ENCODE results near the gene INPP5J.

The INPP5J gene

DNA sequence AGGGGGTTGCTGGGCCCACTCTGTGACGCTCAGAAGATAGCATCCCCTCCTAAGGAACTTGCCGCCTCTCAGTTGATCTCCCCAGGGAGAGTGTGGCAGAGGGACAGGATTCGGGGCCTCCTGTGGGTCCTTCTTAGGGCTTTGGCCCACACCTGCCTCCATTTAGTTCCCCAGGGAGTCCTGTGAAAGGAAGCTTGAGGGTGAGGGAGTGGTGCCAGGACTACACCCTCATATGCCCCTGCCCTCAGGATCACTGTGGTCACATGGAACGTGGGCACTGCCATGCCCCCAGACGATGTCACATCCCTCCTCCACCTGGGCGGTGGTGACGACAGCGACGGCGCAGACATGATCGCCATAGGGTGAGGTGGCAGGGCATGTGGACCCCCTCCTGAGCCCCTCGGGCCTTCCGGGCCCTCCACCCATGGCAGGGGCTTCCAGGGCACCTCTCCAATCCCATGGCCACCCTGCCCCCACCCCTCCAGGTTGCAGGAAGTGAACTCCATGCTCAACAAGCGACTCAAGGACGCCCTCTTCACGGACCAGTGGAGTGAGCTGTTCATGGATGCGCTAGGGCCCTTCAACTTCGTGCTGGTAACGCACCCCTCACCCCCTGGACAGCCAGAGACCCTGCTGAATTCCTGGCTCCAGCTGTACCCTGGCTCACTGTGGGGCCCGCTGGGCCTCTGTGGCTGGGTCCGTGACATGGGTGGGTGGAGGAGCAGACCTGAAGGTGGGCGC lies 3.5 kb downstream of the INPP5J start:
- ChIA-PET CTCF (no interaction called here), POLR2A (no interaction called here)
- TF ChIP-seq ARNT (IDR thresholded peaks at IDR 0.05) = no peak
- no peak for TF ChIP-seq LEF1 (IDR thresholded peaks at IDR 0.05; ENCODE audit: borderline replicate concordance)
- no peak for TF ChIP-seq L3MBTL2 (conservative IDR thresholded peaks at IDR 0.05)
- no peak for TF ChIP-seq FOXK2 (IDR thresholded peaks at IDR 0.05)
- no peak for TF ChIP-seq NFRKB (IDR thresholded peaks at IDR 0.05)
- TF ChIP-seq TARDBP (IDR thresholded peaks at IDR 0.05) = no peak
- TF ChIP-seq, protein P1, sequence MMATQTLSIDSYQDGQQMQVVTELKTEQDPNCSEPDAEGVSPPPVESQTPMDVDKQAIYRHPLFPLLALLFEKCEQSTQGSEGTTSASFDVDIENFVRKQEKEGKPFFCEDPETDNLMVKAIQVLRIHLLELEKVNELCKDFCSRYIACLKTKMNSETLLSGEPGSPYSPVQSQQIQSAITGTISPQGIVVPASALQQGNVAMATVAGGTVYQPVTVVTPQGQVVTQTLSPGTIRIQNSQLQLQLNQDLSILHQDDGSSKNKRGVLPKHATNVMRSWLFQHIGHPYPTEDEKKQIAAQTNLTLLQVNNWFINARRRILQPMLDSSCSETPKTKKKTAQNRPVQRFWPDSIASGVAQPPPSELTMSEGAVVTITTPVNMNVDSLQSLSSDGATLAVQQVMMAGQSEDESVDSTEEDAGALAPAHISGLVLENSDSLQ (IDR thresholded peaks at IDR 0.05) = no peak
- TF ChIP-seq FOXM1 (IDR thresholded peaks at IDR 0.05; ENCODE audit: borderline replicate concordance) = no peak
- TF ChIP-seq FOXA1 (IDR thresholded peaks at IDR 0.05) = no peak
- TF ChIP-seq ELF4 (IDR thresholded peaks at IDR 0.05) = no peak
- no peak for TF ChIP-seq SP1 (IDR thresholded peaks at IDR 0.05)
- no peak for TF ChIP-seq HDGF (IDR thresholded peaks at IDR 0.05; ENCODE audit: borderline replicate concordance)
- TF ChIP-seq CTBP1 (IDR thresholded peaks at IDR 0.05; ENCODE audit: borderline replicate concordance) = no peak
- no peak for TF ChIP-seq BHLHE40 (IDR thresholded peaks at IDR 0.05; ENCODE audit: borderline replicate concordance)
- no peak for DNase-seq (ENCODE audit: extremely low spot score)

DNA sequence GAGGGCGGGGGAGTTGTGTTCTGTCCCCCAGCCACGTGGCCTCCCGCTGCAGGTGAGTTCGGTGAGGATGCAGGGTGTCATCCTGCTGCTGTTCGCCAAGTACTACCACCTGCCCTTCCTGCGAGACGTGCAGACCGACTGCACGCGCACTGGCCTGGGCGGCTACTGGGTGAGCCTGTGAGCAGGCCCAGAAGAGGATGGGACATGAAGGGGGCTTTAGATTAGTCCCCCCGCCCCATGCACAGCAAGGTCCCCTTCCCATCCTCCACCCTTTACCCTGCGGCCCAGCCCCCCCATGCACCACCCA lies 4.1 kb downstream of the INPP5J start:
- POLR2A ChIA-PET = no interaction called here
- TF ChIP-seq HDGF (IDR thresholded peaks at IDR 0.05; ENCODE audit: borderline replicate concordance) (no peak), NFRKB (IDR thresholded peaks at IDR 0.05) (no peak), ZNF384 (IDR thresholded peaks at IDR 0.05) (no peak), LEF1 (IDR thresholded peaks at IDR 0.05; ENCODE audit: borderline replicate concordance) (no peak), SP1 (IDR thresholded peaks at IDR 0.05) (no peak), L3MBTL2 (conservative IDR thresholded peaks at IDR 0.05) (no peak), TARDBP (IDR thresholded peaks at IDR 0.05) (no peak), SUZ12 (IDR thresholded peaks at IDR 0.05) (no peak), FOXM1 (IDR thresholded peaks at IDR 0.05; ENCODE audit: borderline replicate concordance) (no peak), CTBP1 (IDR thresholded peaks at IDR 0.05; ENCODE audit: borderline replicate concordance) (no peak), ARNT (IDR thresholded peaks at IDR 0.05) (no peak), ELF4 (IDR thresholded peaks at IDR 0.05) (no peak), BHLHE40 (IDR thresholded peaks at IDR 0.05; ENCODE audit: borderline replicate concordance) (no peak), FOXA1 (IDR thresholded peaks at IDR 0.05) (no peak), FOXK2 (IDR thresholded peaks at IDR 0.05) (no peak)
- TF ChIP-seq, protein P1 (IDR thresholded peaks at IDR 0.05) = no peak
- no peak for DNase-seq (ENCODE audit: extremely low spot score)
- CTCF ChIA-PET = no interaction called here

DNA sequence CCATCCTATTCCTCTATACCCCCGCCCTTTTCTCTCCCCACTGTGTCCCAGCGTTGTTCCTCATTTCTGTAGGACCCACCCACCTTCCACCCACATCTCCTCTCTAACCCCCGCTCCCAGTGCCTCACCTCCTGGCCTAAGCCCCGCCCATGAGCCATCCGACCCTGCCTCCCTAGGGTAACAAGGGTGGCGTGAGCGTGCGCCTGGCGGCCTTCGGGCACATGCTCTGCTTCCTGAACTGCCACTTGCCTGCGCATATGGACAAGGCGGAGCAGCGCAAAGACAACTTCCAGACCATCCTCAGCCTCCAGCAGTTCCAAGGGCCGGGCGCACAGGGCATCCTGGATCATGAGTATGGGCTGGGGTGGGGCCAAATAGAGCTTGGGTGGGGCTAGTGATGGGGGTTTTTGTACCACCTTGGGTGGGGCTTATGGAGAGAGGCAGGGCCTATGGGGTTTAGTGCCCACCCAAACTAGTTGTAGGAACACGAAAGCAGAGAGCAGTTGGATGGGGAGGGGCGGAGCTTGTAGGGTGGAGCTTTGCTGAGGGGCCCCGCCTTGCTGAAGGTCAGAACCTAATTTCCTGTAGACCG lies 4.5 kb downstream of the INPP5J start:
- DNase-seq (ENCODE audit: extremely low spot score) = no peak
- TF ChIP-seq HDGF (IDR thresholded peaks at IDR 0.05; ENCODE audit: borderline replicate concordance) (no peak), ARNT (IDR thresholded peaks at IDR 0.05) (no peak), LEF1 (IDR thresholded peaks at IDR 0.05; ENCODE audit: borderline replicate concordance) (no peak), FOXK2 (IDR thresholded peaks at IDR 0.05) (no peak), ZNF384 (IDR thresholded peaks at IDR 0.05) (no peak), CTBP1 (IDR thresholded peaks at IDR 0.05; ENCODE audit: borderline replicate concordance) (no peak), FOXA1 (IDR thresholded peaks at IDR 0.05) (no peak), FOXM1 (IDR thresholded peaks at IDR 0.05; ENCODE audit: borderline replicate concordance) (no peak), SUZ12 (IDR thresholded peaks at IDR 0.05) (no peak), L3MBTL2 (conservative IDR thresholded peaks at IDR 0.05) (no peak), TARDBP (IDR thresholded peaks at IDR 0.05) (no peak), NFRKB (IDR thresholded peaks at IDR 0.05) (no peak), ELF4 (IDR thresholded peaks at IDR 0.05) (no peak)
- TF ChIP-seq, protein P1 (IDR thresholded peaks at IDR 0.05) = no peak
- CTCF ChIA-PET = interaction anchor here (0.8 kb wide), 1 partner anchor 19 kb away, joined by 4 read pairs; no protein-coding TSS in a partner anchor
- POLR2A ChIA-PET = interaction anchor here (1.1 to 1.3 kb wide), 2 partner anchors 12 to 13 kb away, joined by 3 read pairs; partner anchors contain the start of gene PLA2G3

DNA sequence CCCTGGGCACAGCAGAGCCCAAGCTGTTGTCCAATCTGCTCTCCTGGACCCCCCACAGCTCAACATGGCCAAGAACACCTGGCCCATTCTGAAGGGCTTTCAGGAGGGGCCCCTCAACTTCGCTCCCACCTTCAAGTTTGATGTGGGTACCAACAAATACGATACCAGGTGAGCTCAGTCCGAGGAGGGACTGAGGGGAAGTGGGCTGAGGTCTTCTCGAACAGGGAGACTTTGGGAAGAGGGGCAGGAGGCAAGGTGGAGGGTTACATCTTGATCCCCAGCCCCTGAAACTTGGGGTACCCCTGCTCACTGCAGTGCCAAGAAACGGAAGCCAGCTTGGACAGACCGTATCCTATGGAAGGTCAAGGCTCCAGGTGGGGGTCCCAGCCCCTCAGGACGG lies 5.4 kb downstream of the INPP5J start:
- ChIA-PET CTCF (interaction anchor here (0.5 kb wide), 1 partner anchor 209 kb away, joined by 4 read pairs; no protein-coding TSS in a partner anchor), POLR2A (interaction anchor here (1.1 to 1.3 kb wide), 2 partner anchors 11 to 12 kb away, joined by 3 read pairs; partner anchors contain the start of gene PLA2G3)
- no peak for TF ChIP-seq LEF1 (IDR thresholded peaks at IDR 0.05; ENCODE audit: borderline replicate concordance)
- TF ChIP-seq TARDBP (IDR thresholded peaks at IDR 0.05) = no peak
- TF ChIP-seq SUZ12 (IDR thresholded peaks at IDR 0.05) = no peak
- TF ChIP-seq NFRKB (IDR thresholded peaks at IDR 0.05) = no peak
- no peak for TF ChIP-seq FOXM1 (IDR thresholded peaks at IDR 0.05; ENCODE audit: borderline replicate concordance)
- no peak for TF ChIP-seq L3MBTL2 (conservative IDR thresholded peaks at IDR 0.05)
- no peak for TF ChIP-seq HDGF (IDR thresholded peaks at IDR 0.05; ENCODE audit: borderline replicate concordance)
- no peak for TF ChIP-seq ELF4 (IDR thresholded peaks at IDR 0.05)
- TF ChIP-seq ARNT (IDR thresholded peaks at IDR 0.05) = no peak
- TF ChIP-seq FOXK2 (IDR thresholded peaks at IDR 0.05) = no peak
- no peak for TF ChIP-seq SP1 (IDR thresholded peaks at IDR 0.05)
- no peak for TF ChIP-seq FOXA1 (IDR thresholded peaks at IDR 0.05)
- no peak for TF ChIP-seq ZNF384 (IDR thresholded peaks at IDR 0.05)
- TF ChIP-seq CTBP1 (IDR thresholded peaks at IDR 0.05; ENCODE audit: borderline replicate concordance) = no peak
- no peak for TF ChIP-seq BHLHE40 (IDR thresholded peaks at IDR 0.05; ENCODE audit: borderline replicate concordance)
- DNase-seq (ENCODE audit: extremely low spot score) = no peak

DNA sequence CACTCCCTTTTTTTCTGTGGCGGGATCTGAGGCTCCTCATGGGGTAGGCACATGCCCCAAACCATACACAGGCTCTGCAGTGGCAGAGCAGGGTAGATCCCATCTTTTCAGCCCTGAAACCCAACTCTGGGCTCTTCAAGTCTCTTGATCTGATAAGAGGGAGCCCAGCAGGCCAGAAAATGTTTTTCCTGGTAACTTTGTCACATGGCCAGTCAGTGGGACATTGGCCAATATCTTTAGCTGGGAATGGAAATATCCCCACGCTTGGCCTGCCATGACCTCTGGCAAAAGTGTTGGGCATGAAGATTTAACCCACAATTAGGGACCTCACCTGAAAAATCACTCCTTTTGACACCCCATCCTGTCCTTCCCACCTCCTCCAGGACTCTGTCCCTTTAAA lies 8.1 kb downstream of the INPP5J start:
- POLR2A ChIA-PET = interaction anchor here (1.0 kb wide), 1 partner anchor 28 kb away, joined by 3 read pairs; no protein-coding TSS in a partner anchor
- no peak for DNase-seq (ENCODE audit: extremely low spot score)

More for the DNA sequence above, 8.1 kb downstream of the INPP5J start:
- CTCF ChIA-PET = no interaction called here
- TF ChIP-seq TARDBP (IDR thresholded peaks at IDR 0.05) (no peak), LEF1 (IDR thresholded peaks at IDR 0.05; ENCODE audit: borderline replicate concordance) (no peak), FOXK2 (IDR thresholded peaks at IDR 0.05) (no peak), L3MBTL2 (conservative IDR thresholded peaks at IDR 0.05) (no peak)

Measured in HEK293T (cell line).